Measurements from ENCODE around the gene BCR. TPM values are rescaled to one million over a fixed set of nuclear protein-coding genes. Genes with fewer than 3 reads are reported as not detected.

The BCR gene
- total RNA-seq, 2 donors from 2014 or later = 102 to 172 TPM

DNA sequence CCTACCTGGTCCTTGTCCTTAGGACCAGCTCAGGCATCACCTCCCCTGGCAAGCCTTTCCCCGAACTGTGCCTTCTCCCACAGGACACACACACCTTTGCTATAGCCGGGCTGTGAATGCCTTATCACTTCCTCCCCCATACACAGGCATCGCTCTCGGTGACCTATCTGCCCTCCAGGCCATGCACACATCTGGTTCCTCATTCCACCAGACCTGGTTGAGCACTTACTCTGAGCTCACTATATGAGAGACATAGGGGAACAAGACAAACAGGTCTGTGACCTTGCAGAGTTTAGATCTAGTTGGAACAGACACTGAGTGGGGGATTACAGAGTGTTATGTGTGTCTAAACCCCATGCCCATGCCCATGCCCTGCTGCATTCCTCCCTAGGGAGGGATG lies 3.1 kb upstream of the BCR start:
- no peak overlapping the region for H3K9ac ChIP-seq (ENCODE audit: extremely low read depth, low read length, poor library complexity, severe bottlenecking)
- no peaks in the 10 kb centered on the region for H3K27me3 ChIP-seq (ENCODE audit: control insufficient read depth, insufficient read depth, low read length, poor library complexity, severe bottlenecking)
- Mint-ChIP-seq H3K9me3 (peaks cover 35% of the 10 kb centered on the region), H3K36me3 (ENCODE audit: low read depth) (peaks cover 29% of the 10 kb centered on the region), H3K4me1 (peaks cover 17% of the 10 kb centered on the region), H3K27me3 (ENCODE audit: insufficient read depth) (peaks cover 13% of the 10 kb centered on the region), H3K4me3 (no peak overlapping the region), H3K27ac (no peak overlapping the region)
- 85 to 90% methylated on average over 2 to 4 of the region's 4 CpGs for WGBS, 2 experiments (ENCODE audit: insufficient coverage in 1 of 2, insufficient read length in 1 of 2)
- H3K9me3 ChIP-seq (ENCODE audit: control insufficient read depth, low read length) = peaks cover 21% of the 10 kb centered on the region
- no peak overlapping the region for H3K27ac ChIP-seq (ENCODE audit: low read depth, low read length)
- H3K4me1 ChIP-seq (ENCODE audit: control insufficient read depth, insufficient read depth, low read length) = no peaks in the 10 kb centered on the region
- peaks cover 5% of the 10 kb centered on the region for H3K36me3 ChIP-seq (ENCODE audit: control insufficient read depth, insufficient read depth, low read length)
- no peak overlapping the region for H3K4me3 ChIP-seq (ENCODE audit: low read length)
- no peak for DNase-seq
- no peak for TF ChIP-seq CTCF (conservative IDR thresholded peaks at IDR 0.05)

GRCh38 chr22:23178512-23179254 lies 1.6 kb upstream of the BCR start:
- Mint-ChIP-seq H3K9me3 (peaks cover 33% of the 10 kb centered on the region), H3K27ac (peak overlapping the region; percentile 23), H3K4me1 (peaks cover 31% of the 10 kb centered on the region), H3K36me3 (ENCODE audit: low read depth) (peaks cover 34% of the 10 kb centered on the region), H3K4me3 (peak overlapping the region; percentile 62), H3K27me3 (ENCODE audit: insufficient read depth) (peaks cover 15% of the 10 kb centered on the region)
- Histone ChIP-seq H3K36me3 (ENCODE audit: control insufficient read depth, insufficient read depth, low read length) (peaks cover 8% of the 10 kb centered on the region), H3K27me3 (ENCODE audit: control insufficient read depth, insufficient read depth, low read length, poor library complexity, severe bottlenecking) (no peaks in the 10 kb centered on the region), H3K9me3 (ENCODE audit: control insufficient read depth, low read length) (peaks cover 21% of the 10 kb centered on the region), H3K27ac (ENCODE audit: low read depth, low read length) (no peak overlapping the region), H3K4me3 (ENCODE audit: low read length) (no peak overlapping the region), H3K4me1 (ENCODE audit: control insufficient read depth, insufficient read depth, low read length) (no peaks in the 10 kb centered on the region), H3K9ac (ENCODE audit: extremely low read depth, low read length, poor library complexity, severe bottlenecking) (no peak overlapping the region)
- DNase-seq = peak; percentile 90
- peak; percentile 97 for TF ChIP-seq CTCF (conservative IDR thresholded peaks at IDR 0.05)
- 37 to 41% methylated on average over 6 to 9 of the region's 9 CpGs for WGBS, 2 experiments (ENCODE audit: insufficient coverage in 1 of 2, insufficient read length in 1 of 2)

DNA sequence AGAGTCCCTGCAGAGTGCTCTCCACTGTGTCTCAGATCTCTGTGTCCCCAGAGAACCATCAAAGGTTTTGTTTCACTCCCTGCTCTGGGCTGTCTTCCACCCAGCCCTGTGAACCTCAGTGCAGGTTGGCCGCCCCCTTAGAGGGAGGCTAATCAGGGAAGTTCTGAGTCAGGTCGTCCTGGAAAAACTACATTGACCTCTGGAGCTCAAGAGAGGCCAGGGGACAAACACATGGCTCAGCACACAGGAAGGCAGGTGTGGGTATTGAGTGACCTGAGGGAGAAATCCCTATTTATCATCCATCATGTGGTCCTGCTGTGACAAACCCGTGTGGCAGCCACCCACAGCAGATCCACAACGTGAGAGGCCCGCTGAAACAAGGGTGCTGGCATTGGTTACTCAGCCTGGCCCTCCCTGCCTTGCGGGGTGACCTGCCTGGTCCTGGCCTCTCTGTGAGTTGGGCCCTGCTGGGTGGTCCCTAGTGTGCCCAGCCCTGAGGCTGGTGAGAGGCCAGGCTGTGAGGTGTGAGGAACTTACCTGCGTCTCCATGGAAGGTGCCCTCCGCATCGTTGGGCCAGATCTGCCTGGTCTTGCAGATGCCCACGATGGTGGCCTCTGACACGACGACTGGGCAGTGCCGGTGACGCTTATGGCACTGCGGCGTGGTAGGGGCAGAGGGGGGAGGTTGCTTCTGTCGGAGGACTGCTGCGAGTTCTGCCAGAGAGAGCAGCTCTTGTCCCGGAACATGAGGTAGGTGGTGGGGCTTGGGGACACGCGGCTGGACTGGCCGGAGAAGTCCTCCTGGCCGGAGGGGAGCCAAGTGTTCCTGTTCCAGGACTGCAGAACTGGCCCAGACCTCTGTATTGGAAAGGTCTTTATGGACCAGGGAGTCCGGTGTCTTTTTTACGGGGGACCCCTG lies 669 bp upstream of the BCR start:
- WGBS, 2 experiments (ENCODE audit: insufficient coverage in 1 of 2, insufficient read length in 1 of 2) = 74 to 79% methylated on average over 21 to 25 of the region's 25 CpGs

More for the DNA sequence above, 669 bp upstream of the BCR start:
- no peak overlapping the region for H3K4me3 ChIP-seq (ENCODE audit: low read length)
- no peaks in the 10 kb centered on the region for H3K4me1 ChIP-seq (ENCODE audit: control insufficient read depth, insufficient read depth, low read length)
- no peaks in the 10 kb centered on the region for H3K27me3 ChIP-seq (ENCODE audit: control insufficient read depth, insufficient read depth, low read length, poor library complexity, severe bottlenecking)
- H3K27me3 Mint-ChIP-seq (ENCODE audit: insufficient read depth) = peaks cover 15% of the 10 kb centered on the region
- peaks cover 21% of the 10 kb centered on the region for H3K9me3 ChIP-seq (ENCODE audit: control insufficient read depth, low read length)
- DNase-seq = peak; percentile 65
- peaks cover 39% of the 10 kb centered on the region for H3K4me1 Mint-ChIP-seq
- no peak overlapping the region for H3K9ac ChIP-seq (ENCODE audit: extremely low read depth, low read length, poor library complexity, severe bottlenecking)
- TF ChIP-seq CTCF (conservative IDR thresholded peaks at IDR 0.05) = no peak
- H3K36me3 Mint-ChIP-seq (ENCODE audit: low read depth) = peaks cover 35% of the 10 kb centered on the region
- peak overlapping the region; percentile 48 for H3K27ac Mint-ChIP-seq
- no peak overlapping the region for H3K27ac ChIP-seq (ENCODE audit: low read depth, low read length)
- peaks cover 29% of the 10 kb centered on the region for H3K9me3 Mint-ChIP-seq
- H3K4me3 Mint-ChIP-seq = peak overlapping the region; percentile 62
- peaks cover 12% of the 10 kb centered on the region for H3K36me3 ChIP-seq (ENCODE audit: control insufficient read depth, insufficient read depth, low read length)
